Activated CD4-positive, alpha-beta T cell treated with anti-CD3 and anti-CD28 coated beads, Interleukin-2, Interleukin-4, amounts not matched to agents 100 ng/mL and 50 ng/mL, durations not matched to agents 16 hours and 8 hours (primary cell): ENCODE measurements around the gene YWHAE.
"Not testable (repeated sequence)": the region's sequence is repeated elsewhere in the genome, so short reads cannot be mapped to it uniquely, and the experiment has no call there.

Experiments used
- DNase-seq: peaks from one replicate; pipeline ENCODE4 v3.0.0-alpha.2; 2020; ENCODE audit warnings: low spot score

Gene YWHAE

DNA sequence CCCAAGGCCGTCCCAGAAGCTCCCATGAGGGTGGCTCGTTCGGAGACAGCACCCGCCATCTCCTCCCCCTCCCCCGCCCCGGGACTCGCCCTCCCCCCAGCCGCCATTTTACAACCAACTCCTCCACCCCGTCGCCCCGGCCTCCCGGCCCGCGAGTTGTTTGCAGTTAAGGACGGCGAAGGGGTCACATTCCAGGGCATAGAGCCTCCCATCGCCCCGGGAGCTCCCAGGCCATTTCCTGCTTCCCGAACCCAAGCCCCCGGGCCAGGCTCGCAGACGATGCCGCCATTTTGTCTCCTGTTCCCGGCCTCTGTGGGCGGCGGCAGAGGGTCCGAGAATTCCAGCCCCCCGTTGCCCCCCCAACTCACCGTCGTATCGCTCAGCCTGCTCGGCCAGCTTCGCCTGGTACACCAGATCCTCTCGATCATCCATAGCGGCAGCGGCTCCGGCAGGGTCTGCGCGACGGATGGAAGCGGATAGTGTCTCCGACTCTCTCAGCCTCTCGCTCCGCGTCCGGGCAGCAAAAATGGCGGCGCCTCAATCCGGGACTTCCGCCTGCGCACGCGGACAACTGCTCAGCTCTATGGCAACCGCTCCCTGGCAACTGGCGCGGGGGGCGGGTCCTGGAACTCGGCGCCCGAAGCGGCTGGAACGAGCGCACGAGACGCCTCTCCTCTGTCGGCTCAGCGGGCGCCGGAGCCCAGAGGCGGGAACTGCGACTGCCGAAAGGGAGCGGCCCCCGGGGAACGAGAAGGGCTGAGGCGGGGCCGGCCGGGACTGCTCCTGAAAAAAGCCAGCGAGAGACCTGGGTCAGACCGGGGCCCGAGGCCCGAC, at the start of gene YWHAE:
TSS of gene YWHAE (minus strand) at position 544 of the 834 bp plus-strand sequence. CDS start at position 432, 112 bp downstream.
- peak; percentile 97 for DNase-seq

DNA sequence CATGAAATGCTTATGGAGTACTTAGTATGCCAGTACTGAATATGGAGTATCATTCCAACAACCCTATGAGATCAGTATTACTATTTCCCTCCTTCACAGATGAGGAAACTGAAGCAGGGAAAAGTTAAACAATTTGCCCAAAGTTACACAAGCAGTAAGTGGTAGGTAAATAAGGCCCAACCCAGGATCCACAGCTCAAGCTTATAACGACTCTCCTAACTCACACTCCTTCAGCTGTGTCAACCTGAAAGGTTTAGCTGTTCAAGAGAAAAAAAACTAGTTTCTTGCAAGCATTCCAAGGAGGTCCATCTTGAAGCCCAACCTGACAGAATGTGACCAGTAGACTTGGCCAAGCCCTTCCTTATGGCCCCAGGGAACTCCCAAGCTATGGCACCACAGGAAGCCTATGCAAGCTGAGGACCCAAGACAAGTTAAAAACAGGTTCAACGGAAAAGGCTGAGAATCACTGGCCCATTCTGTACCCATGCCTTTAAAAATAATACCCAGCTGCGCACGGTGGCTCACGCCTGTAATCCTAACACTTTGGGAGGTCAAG, 49.5 kb upstream of the YWHAE start:
- no peak for DNase-seq

DNA sequence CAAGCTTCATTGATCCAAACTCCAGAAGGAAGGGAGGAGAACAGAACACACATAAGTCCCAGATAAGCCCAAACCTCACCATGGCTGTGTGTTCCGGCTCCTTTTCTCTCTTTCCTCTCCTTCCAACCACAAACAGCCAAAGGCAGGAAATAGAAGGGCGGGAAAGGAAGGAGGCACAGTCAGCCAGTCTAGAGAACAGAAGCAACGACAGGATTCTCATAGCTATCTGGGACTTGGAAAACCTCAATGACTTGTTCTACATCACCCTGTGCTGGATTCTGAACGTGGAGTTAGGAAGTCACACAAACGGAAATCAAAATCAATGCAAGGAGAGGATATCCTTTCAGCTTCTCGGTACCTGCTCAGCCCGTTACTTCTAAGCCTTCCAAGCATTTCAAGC, 47.0 kb upstream of the YWHAE start:
- DNase-seq: no peak

DNA sequence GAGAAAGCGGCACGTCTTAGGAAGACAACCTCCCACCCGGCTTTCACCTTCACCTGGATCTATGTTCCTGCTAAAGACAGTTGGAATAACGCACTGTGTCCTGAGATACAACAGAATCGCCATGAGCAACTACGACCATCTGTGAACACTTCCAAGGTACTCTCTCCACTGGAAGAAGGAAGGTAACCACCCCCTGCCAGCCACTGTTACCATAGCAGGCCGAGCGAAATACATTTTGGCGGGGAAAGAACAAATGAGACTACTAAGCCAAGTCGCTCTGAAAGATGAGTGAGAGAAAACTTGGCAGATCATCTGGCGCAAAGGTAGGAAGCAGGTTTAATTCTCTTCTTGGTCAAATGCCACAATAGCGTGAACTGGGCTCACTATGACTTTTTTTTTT, 46.2 kb upstream of the YWHAE start:
- DNase-seq: no peak

DNA sequence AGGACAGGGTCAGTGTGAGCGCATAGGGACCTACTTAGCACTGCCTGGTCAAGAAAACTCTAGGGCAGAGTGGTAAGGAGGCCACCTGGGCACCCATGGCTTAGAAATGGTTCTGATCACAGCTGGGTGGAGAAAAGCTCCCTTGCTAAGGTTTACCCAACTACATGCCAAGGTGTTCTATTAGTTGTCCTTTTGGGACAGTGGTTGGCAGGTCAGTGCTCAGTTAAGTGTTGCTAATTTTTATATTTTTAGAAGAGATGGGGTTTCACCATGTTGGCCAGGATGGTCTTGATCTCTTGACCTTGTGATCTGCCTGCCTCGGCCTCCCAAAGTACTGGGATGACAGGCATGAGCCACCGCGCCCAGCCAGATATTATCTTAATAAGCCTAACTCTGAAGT, 45.7 kb upstream of the YWHAE start:
- DNase-seq: not testable (repeated sequence)

DNA sequence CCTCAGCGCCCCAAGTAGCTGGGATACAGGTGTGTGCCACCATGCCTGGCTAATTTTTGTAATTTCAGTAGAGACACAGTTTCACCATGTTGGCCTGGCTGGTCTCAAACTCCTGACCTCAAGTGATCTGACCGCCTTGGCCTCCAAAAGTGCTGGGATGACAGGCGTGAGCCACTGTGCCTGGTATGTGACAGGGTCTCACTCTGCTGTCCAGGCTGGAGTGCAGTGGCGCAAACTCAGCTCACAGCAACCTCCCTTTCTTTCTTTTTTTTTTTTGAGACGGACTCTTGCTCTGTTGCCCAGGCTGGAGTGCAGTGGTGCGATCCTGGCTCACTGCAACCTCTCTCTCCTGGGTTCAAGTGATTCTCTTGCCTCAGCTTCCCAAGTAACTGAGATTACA, 42.7 kb upstream of the YWHAE start:
- DNase-seq: not testable (repeated sequence)

DNA sequence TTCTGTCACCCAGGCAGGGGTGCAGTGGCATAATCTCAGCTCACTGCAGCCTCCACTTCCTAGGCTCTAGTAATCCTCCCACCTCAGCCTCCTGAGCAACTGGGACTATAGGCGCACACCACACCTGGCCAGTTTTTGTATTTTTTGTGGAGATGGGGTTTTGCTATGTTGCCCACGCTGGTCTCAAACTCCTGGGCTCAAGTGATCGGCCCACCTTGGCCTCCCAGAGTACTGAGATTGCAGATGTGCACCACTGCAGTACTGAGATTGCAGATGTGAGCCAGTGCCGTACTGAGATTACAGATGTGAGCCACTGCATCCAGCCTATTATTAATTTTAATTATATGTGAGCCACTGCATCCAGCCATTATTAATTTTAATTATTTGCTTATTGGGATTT, 42.2 kb upstream of the YWHAE start:
- DNase-seq: no peak

DNA sequence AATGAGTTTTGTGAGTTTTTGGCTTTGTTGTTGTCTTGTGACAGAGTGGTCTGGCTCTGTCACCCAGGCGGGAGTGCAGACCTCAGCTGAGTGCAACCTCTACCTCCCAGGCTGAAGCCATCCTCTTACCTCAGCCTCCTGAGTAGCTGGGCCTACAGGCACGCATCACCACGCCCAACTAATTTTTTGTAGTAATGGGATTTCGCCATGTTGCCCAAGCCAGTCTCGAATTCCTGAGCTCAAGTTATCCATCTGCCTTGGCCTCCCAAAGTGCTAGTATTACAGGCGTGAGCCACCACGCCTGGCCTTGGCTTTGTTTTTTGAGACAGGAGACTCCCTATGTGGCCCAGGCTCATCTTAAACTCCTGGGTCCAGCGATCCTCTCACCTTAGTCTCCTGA, 40.9 kb upstream of the YWHAE start:
- DNase-seq: no peak

DNA sequence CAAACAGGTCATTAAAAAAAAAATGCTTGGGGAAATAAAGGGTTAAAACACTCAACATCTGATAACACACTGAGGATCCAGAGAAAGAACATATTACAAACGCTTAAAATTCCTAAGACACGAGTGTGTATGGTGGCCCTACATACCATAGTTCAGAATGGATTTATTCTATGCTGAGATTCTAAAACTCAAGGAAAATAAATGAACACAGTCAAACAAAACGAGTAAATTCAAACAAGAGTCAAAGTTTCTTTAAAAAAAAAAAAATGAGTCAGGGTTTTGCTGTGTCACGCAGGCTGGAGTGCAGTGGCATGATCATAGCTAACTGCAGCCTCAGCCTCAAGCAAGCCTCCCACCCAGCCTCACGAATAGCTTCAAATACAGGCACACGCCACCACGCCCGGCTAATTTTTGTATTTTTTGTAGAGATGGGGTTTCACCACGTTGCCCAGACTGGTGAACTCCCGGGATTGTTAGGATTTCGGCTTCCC, 38.6 kb upstream of the YWHAE start:
- DNase-seq: no peak

DNA sequence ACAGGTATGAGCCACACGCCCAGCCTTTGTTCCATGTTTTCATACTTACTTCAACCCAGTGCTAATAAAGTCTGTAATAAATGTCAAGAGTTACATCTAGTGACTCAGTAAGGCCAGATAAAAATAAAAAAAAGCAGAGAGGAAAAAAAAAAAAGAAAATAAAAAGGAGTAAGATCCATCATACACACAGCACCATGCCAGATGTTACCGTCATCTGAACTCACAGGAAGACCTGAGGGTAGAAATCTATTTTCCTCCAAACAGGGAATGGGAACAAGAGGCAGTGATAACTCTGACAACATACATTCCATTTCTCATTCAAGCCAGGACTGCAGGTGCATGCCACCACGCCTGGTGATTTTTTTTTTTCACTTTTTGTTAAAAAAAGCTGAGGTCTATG, 35.3 kb upstream of the YWHAE start:
- no peak for DNase-seq

DNA sequence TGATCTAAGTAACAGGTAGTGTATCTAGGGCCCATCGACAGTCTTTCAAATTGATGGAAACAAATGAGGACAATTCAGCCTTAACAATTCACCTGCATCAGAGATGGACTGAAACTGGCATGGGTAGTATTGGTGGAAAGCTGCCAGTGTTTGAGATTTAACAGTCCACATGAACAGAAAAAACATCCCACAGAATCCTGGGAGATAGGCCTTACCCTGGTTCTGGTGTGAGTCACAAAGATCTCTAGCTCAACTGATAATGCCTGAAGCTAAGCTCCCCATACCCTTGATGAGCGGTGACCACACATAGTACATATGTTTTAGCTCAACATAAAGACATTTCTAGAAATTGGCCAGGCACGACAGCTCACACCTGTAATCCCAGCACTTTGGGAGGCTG, 34.1 kb upstream of the YWHAE start:
- no peak for DNase-seq

DNA sequence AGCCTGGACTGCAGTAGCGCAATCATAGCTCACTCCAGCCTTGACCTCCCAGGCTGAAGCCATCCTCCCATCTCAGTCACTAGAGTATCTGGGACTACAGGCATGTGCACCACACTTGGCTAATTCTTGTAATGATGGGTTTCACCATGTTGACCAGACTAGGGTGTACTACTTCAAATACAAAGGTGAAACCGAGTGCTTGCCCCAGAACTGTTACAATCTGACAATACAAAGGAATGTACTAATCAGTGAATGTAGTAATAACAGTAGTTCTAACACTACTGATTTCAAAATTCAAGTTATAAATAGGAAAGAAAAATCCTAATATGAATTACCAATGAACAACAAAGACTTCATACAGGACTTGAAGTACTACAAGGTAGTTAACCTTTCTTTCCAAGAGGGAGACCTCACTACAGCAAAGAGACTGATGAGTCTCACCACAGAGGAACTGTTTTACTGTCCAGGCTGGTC, 31.6 kb upstream of the YWHAE start:
- DNase-seq: peak; percentile 32

DNA sequence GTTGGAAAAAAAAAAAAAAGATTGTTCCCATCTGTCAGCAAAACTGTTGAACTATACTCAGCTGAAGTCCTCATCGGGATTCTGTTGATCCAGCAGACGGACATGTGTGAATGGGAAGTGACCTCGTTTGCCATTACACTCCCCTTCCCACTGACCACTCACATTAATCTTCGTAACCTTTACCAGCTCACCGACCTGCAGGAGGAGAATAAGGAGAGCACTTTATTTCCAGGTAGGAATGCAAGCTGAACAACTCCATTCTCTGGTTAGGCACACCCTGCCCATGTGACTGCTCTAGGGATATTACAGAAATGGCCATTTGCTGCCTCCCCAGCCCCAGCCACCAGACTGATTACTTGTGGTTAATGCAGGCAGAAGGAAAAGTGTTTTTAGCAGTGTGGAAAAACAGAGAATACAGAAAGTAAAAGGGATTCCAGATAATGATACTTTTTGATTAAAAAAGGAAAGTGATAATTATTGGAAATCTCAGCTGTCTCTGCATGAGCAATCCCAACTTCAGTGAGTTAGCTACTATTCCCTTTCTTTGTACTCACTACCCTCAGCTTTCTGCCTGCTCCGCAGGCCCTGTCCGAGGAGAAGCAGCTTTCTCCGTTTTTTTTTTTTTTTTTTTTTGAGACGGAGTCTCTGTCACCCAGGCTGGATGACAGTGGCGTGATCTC, 23.6 kb upstream of the YWHAE start:
- DNase-seq: no peak

DNA sequence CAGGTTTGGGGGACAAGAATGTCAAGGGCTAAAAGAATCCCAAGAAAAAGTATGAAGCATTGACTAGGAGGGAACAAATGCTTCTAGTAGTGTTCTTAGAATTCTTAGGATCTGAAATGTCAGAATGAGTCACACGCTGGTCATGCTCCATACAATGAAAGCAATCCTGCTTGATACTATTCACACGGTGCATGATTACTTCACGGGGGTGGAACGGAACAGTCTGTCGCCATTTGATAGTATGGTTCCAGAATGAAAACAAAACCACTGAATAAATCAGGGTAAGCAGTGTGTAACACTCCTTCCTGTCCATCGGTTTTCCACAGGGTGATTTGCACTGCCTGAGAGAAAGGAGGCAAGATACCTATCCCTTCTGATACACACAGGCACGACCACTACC, 22.9 kb upstream of the YWHAE start:
- DNase-seq: no peak

DNA sequence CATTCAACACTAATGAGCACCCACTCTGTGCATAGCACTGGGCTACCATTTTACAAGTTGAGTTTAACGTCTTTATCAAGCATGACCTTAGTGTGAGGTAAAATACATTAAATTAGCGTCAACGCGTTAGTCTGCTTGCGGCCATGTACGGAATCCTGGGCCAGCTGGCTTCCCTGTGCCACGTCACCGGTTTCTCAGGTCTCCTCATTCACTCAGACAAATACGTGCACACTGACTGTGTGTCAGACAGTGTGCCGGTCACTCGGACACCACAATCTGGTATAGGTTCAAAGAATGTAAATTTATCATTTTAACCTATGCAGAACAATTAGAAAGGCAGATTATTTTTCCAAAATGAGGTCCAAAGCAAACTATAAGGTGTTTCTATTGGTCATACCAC, 21.4 kb upstream of the YWHAE start:
- no peak for DNase-seq

DNA sequence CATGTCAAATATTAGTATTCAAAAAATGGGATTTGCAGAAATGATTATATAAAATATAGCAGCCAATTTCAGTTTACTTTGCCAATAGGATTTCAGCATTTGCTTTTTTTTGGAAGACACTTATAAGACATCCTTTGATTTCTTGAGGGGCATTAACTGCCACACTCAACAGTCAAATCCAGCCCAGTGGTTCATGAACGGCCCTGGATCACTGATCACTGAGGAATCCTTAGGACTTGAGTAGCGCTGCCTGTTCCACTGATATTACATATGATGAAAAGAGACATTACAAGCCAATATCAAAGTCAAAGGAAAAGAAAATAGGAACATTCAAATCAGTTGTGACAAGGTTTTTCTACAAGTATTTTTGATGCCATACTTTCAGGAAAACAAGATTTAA, 21.0 kb upstream of the YWHAE start:
- no peak for DNase-seq

DNA sequence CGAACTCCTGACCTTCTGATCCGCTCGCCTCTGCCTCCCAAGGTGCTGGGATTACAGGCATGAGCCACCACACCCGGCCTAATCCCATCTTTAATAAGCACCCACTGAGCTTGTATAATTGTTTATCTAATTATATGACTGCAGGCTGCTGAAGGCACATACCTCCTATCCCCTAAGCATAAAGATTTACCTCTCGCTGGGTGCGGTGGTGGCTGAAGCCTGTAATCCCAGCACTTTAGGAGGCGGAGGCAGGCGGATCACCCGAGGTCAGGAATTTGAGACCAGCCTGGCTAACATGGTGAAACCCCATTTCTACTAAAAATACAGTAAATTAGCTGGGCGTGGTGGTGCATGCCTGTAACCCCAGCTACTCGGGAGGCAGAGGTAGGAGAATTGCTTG, 20.1 kb upstream of the YWHAE start:
- no peak for DNase-seq

DNA sequence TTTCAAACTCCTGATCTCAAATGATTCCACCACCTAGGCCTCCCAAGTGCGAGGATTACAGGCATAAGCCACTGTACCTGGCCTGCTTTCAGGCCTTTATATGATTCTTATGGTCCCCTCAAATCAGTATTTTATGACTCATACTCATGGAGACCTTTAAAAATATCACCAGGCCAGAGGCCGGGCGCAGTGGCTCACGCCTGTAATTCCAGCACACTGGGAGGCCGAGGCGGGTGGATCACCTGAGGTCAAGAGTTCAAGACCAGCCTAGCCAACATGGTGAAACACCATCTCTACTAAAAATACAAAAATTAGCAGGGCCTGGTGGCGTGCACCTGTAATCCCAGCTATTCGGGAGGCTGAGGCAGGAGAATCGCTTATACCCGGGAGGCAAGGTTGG, 18.5 kb upstream of the YWHAE start:
- not testable (repeated sequence) for DNase-seq

DNA sequence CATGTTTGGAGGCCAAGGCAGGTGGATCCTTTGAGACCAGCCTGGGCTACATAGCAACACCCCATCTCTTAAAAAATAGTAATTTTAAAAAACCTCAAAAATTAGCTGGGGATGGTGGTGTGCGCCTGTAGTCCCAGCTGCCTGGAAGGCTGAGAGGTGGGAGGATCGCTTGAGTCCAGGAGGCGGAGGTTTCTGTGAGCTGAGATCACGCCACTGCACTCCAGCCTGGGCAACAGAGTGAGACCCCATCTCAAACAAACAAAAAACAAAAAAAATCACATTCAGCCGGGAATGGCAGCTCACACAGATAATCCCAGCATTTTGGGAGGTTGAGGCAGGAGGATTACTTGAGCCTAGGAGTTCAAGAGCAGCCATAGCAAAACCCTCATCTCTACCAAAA, 16.4 kb upstream of the YWHAE start:
- DNase-seq: no peak

DNA sequence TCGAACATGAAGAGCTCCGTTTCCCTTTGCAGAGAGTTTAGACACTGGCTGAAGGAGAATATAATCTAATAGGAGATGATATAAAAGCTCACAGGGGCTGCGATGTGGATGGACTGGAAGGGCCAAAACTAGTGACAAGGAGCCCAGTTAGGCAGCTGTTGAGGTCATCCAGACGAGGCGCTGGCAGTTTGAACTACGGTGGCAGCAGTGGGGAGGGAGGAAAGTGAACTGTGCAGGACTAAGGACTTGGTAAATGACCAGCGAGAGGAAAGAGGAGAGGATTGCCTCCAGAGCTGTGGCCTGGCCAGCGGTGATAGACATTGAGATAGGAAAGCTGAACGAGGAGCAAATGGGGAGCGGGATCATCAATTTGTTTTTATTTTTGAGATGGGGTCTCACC, 14.6 kb upstream of the YWHAE start:
- DNase-seq: no peak

DNA sequence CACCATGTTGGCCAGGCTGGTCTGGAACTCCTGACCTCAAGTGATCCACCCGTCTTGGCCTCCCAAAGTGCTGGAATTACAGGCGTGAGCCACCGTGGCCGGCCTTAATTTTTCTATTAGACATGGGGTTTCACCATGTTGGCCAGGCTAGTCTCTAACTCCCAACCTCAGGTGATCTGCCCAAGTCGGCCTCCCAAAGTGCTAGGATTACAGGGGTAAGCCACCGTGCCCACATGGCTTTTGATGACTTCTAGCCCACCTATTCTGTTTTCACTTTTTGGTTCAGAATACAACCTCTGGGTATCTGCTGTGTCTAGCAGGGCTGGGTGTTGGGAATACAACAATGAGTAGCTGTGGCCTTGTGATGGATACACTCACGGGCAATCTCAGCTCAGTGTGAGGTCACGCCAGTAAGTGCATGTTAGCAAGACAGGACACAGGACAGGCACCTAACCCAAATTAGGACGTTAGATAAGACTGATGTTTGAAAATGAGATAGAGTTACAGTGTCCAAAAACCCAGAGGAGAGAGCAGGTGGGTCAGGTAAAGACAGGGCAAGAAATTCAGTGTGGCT, 14.1 kb upstream of the YWHAE start:
- DNase-seq: no peak

DNA sequence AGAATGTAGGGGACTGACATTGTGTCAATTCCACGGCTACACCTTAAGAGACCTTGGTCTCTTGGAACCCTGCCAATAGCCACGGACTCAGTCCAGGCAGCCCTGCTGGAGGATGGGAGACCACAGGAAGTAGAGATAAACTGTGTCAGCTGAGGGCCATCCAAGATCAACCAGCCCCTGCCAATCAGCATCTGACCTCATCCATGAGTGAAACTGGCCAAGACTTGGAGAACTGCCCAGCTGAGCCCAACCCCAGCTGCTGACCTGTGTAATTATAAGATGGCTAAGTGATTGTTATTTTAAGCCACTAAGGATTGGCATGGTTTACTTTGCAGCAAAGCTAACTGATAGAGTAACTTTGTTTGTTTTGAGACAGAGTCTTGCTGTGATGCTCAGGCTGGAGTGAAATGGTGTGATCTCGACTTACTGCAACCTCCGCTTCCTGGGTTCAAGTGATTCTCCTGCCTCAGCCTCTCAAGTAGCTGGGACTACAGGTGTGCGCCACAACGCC, 13.3 kb upstream of the YWHAE start:
- no peak for DNase-seq
